A549 (cell line): ENCODE results near the gene DBH. TPM values are rescaled to one million over a fixed set of nuclear protein-coding genes. Genes with fewer than 3 reads are reported as not detected.

Source experiments
- ATAC-seq, 2 experiments: fragments of 200-7000 bp in 1 of 2; fragments of >200 bp in 1 of 2; cut with Nextera tagmentation in 1 of 2; cut with Tn5 transposase in 1 of 2; 3 replicates each; pipeline versions ENCODE4 v1.8.0 to v1.9.1; 2018 to 2020; ENCODE audit warnings: mild to moderate bottlenecking in 1 of 2, moderate library complexity in 1 of 2
- CTCF ChIA-PET: fragments of 300-600 bp; sonication (Branson Sonifier 250); formaldehyde crosslinking; extraction: SDS; loops from one replicate; lab custom pipeline; 2021; ENCODE audit warnings: antibody characterized with exemption, inconsistent platforms; lab: Yijun Ruan, JAX
- POLR2A ChIA-PET: fragments of 350-600 bp; formaldehyde crosslinking; extraction: SDS; loops from one replicate; lab custom pipeline; 2021; ENCODE audit warnings: antibody characterized with exemption, inconsistent platforms; lab: Yijun Ruan, JAX
- DNase-seq, 2 experiments: peaks; one replicate each; pipeline versions ENCODE4 v3.0.0 to v3.0.0-alpha.2; 2011 to 2016; ENCODE audit warnings: low read depth in 1 of 2, low spot score in 1 of 2
- FAIRE-seq: peaks from 2 replicates; lab custom pipeline; 2011; peaks lifted over from hg19 to GRCh38; lab: Jason Lieb, UNC
- H3K27ac ChIP-seq, 2 experiments: fragments of >200 bp; sonication (Bioruptor Twin); formaldehyde crosslinking; 3 replicates each; pipeline ENCODE4 v1.5.1; 2016 to 2017
- H3K4me1 ChIP-seq: fragments of >200 bp; sonication (Bioruptor Twin); formaldehyde crosslinking; 3 replicates; pipeline ENCODE4 v1.6.1; 2016
- H3K4me2 ChIP-seq: fragments of >200 bp; sonication (Bioruptor Twin); formaldehyde crosslinking; 3 replicates; pipeline ENCODE4 v1.6.1; 2016
- H3K4me3 ChIP-seq: fragments of >200 bp; sonication (Bioruptor Twin); formaldehyde crosslinking; 3 replicates; pipeline ENCODE4 v1.5.1; 2016
- H3K9me3 ChIP-seq: fragments of >200 bp; sonication (Bioruptor Twin); formaldehyde crosslinking; 3 replicates; pipeline ENCODE4 v1.6.1; 2016
- BHLHE40 ChIP-seq: IDR thresholded peaks from 2 replicates; pipeline ENCODE4 v1.6.1; 2012; ENCODE audit warnings: low read depth, low read length, inconsistent platforms
- CHD4 ChIP-seq: fragments of 200-600 bp; sonication (generic); IDR thresholded peaks from 2 replicates; pipeline ENCODE4 v1.6.1; 2016; ENCODE audit warnings: antibody characterized with exemption, mild to moderate bottlenecking, borderline replicate concordance
- EHMT2 ChIP-seq: fragments of 200-600 bp; sonication (generic); IDR thresholded peaks from 2 replicates; pipeline ENCODE4 v1.6.1; 2016; ENCODE audit warnings: antibody characterized with exemption, low read depth, mild to moderate bottlenecking, moderate library complexity
- FOSB ChIP-seq: fragments of 250-450 bp; sonication (Bioruptor Pico); IDR thresholded peaks from 2 replicates; pipeline ENCODE4 v1.5.0; 2020; ENCODE audit warnings: mild to moderate bottlenecking, moderate library complexity
- FOSL2 ChIP-seq, 2 experiments: fragments of 450-650 bp in 1 of 2; fragments of >200 bp in 1 of 2; sonication (Bioruptor Twin) in 1 of 2; formaldehyde crosslinking; IDR thresholded peaks; 2 replicates each; pipeline versions ENCODE4 v1.5.0 to v1.6.1; 2016 to 2020; ENCODE audit warnings: mild to moderate bottlenecking in 1 of 2, moderate library complexity in 1 of 2
- GATA3 ChIP-seq: IDR thresholded peaks from 2 replicates; pipeline ENCODE4 v1.6.1; 2012; ENCODE audit warnings: borderline replicate concordance
- HOXA7 ChIP-seq: fragments of 250-450 bp; sonication (Bioruptor Pico); IDR thresholded peaks from 2 replicates; pipeline ENCODE4 v1.5.0; 2020; ENCODE audit warnings: mild to moderate bottlenecking, moderate library complexity
- HOXB5 ChIP-seq: fragments of 250-450 bp; sonication (Bioruptor Pico); IDR thresholded peaks from 2 replicates; pipeline ENCODE4 v1.5.0; 2020; ENCODE audit warnings: mild to moderate bottlenecking, moderate library complexity
- JUN ChIP-seq, 2 experiments: fragments of >200 bp; sonication (Bioruptor Twin); formaldehyde crosslinking; IDR thresholded peaks; 2 replicates in 1 of 2; 3 replicates in 1 of 2; pipeline ENCODE4 v1.6.1; 2016 to 2017
- JUNB ChIP-seq: fragments of >200 bp; sonication (Bioruptor Twin); formaldehyde crosslinking; IDR thresholded peaks from 2 replicates; pipeline ENCODE4 v1.6.1; 2016
- KDM1A ChIP-seq: fragments of 200-600 bp; sonication (generic); IDR thresholded peaks from 2 replicates; pipeline ENCODE4 v1.6.1; 2016; ENCODE audit warnings: low read depth, mild to moderate bottlenecking
- MAZ ChIP-seq: fragments of 150-350 bp; IDR thresholded peaks from 2 replicates; pipeline ENCODE4 v1.6.1; 2014; ENCODE audit warnings: antibody characterized with exemption, low read depth, low read length, borderline replicate concordance
- MYC ChIP-seq: IDR thresholded peaks from 2 replicates; pipeline ENCODE4 v1.6.1; 2012; ENCODE audit warnings: mild to moderate bottlenecking, inconsistent platforms, low read length, improper control_type of control experiment, borderline replicate concordance
- NR3C1 ChIP-seq: fragments of >200 bp; sonication (Bioruptor Twin); formaldehyde crosslinking; IDR thresholded peaks from 3 replicates; pipeline ENCODE4 v1.6.1; 2017
- PHF8 ChIP-seq: fragments of 200-600 bp; sonication (generic); IDR thresholded peaks from 2 replicates; pipeline ENCODE4 v1.6.1; 2016; ENCODE audit warnings: low read depth, mild to moderate bottlenecking, antibody characterized with exemption, moderate library complexity, borderline replicate concordance
- POLR2A ChIP-seq: IDR thresholded peaks from 2 replicates; pipeline ENCODE4 v1.6.1; 2012; ENCODE audit warnings: mild to moderate bottlenecking, low read length
- POLR2AphosphoS2 ChIP-seq: conservative IDR thresholded peaks from 2 replicates; pipeline ENCODE4 v1.6.1; 2012; ENCODE audit warnings: low read length, improper control_type of control experiment, inconsistent platforms
- RNF2 ChIP-seq: fragments of 200-600 bp; sonication (generic); IDR thresholded peaks from 2 replicates; pipeline ENCODE4 v1.6.1; 2016; ENCODE audit warnings: low read depth, mild to moderate bottlenecking, antibody characterized with exemption, moderate library complexity, borderline replicate concordance
- SMC3 ChIP-seq: fragments of >200 bp; sonication (Bioruptor Twin); formaldehyde crosslinking; IDR thresholded peaks from 3 replicates; pipeline ENCODE4 v1.6.1; 2018; ENCODE audit warnings: inconsistent platforms
- TFCP2L1 ChIP-seq: fragments of 250-450 bp; sonication (Bioruptor Pico); IDR thresholded peaks from 2 replicates; pipeline ENCODE4 v1.5.0; 2021; ENCODE audit warnings: mild to moderate bottlenecking
- ZFP36 ChIP-seq: fragments of 450-650 bp; IDR thresholded peaks from 2 replicates; pipeline ENCODE4 v1.6.1; 2014; ENCODE audit warnings: borderline replicate concordance; ENCODE audit not compliant: partially characterized antibody
- WGBS: methylation state at CpG from one replicate; pipeline ENCODE4 v1.1.6; 2017; ENCODE audit errors: missing lambda C conversion rate; 5-methylcytosine and 5-hydroxymethylcytosine counted together
- polyA plus RNA-seq, 4 experiments: library from polyadenylated mRNA; depleted of rRNA in 3 of 4; stranded (reverse); fragments of >200 nt; fragmentation: RNase III in 1 of 4; extraction: RNeasy Plus Mini Kit Qiagen cat#74134 plus additional on column Dnase treatment in 1 of 4; gene quantifications; 2 replicates in 3 of 4; 3 replicates in 1 of 4; pipeline ENCODE4 v1.2.3, GENCODE V29; 2011 to 2017
- TF ChIP-seq, protein P1 (sequence below): fragments of >200 bp; sonication (Bioruptor Twin); formaldehyde crosslinking; IDR thresholded peaks from 2 replicates; pipeline ENCODE4 v1.6.1; 2016
- TF ChIP-seq, protein P2 (sequence below): fragments of >200 bp; sonication (Bioruptor Twin); formaldehyde crosslinking; IDR thresholded peaks from 3 replicates; pipeline ENCODE4 v1.5.1; 2016

DBH gene
- polyA plus RNA-seq, 2 of the 4 experiments (the other 2 are of a cell fraction): not detected

GRCh38 chr9:133641396-133641655 lies 5.2 kb downstream of the DBH start:
- CTCF ChIA-PET: interaction anchor here (0.5 to 1.4 kb wide), 3 partner anchors 18 to 25 kb away, joined by 3 read pairs; no protein-coding TSS in a partner anchor
- Histone ChIP-seq H3K4me3 (no peak overlapping the region), H3K27ac (no peak overlapping the region), H3K4me1 (no peaks in the 10 kb centered on the region), H3K4me2 (no peak overlapping the region), H3K9me3 (no peaks in the 10 kb centered on the region)
- WGBS: 48% methylated on average over 5 of the region's 7 CpGs
- POLR2A ChIA-PET: no interaction called here
- ATAC-seq (no peak), FAIRE-seq (no peak), DNase-seq (no peak)
- TF ChIP-seq MAZ (no peak), HOXB5 (no peak), MYC (no peak), HOXA7 (no peak), FOSB (CRISPR knock-in tag) (no peak), GATA3 (no peak), JUN (IDR thresholded peaks at IDR 0.05) (no peak), NR3C1 (no peak)

DNA sequence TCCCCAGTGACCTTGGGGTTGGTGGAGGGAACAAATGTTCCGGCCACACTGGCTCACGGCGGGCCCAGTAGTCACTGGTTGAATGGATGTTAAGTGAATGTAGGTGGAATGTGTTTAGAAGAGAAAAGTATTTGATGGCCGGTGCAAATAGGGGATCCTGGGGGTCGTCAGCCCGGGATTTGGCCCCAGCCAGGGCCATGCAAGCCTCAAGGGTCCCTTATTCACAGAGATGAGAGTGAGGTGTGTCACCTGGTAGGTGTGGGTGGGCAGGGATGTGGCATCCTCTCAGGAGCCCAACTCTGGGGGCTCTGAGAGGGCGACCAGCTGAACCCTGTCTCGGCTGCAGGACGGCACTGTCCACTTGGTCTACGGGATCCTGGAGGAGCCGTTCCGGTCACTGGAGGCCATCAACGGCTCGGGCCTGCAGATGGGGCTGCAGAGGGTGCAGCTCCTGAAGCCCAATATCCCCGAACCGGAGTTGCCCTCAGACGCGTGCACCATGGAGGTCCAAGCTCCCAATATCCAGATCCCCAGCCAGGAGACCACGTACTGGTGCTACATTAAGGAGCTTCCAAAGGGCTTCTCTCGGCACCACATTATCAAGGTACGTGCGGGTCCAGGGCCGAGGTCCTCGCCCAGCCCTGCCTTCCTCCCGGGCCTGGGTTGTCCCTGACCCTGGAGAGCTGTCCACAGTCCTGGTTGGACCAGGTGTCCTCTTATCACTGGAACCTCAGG lies 5.9 kb downstream of the DBH start:
- no peak overlapping the region for H3K4me2 ChIP-seq
- ATAC-seq (no peak), DNase-seq (no peak), FAIRE-seq (no peak)
- no peaks in the 10 kb centered on the region for H3K9me3 ChIP-seq
- TF ChIP-seq MYC (no peak), BHLHE40 (no peak), JUNB (no peak), HOXB5 (no peak)
- TF ChIP-seq, protein P1, sequence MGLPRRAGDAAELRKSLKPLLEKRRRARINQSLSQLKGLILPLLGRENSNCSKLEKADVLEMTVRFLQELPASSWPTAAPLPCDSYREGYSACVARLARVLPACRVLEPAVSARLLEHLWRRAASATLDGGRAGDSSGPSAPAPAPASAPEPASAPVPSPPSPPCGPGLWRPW: no peak
- ChIA-PET CTCF (interaction anchor here (0.8 to 1.9 kb wide), 5 partner anchors 9 to 86 kb away, joined by 3 to 7 read pairs (median 3); no protein-coding TSS in a partner anchor), POLR2A (no interaction called here)
- H3K4me3 ChIP-seq: no peak overlapping the region
- no peaks in the 10 kb centered on the region for H3K4me1 ChIP-seq
- 41% methylated on average over 18 of the region's 25 CpGs for WGBS
- no peak overlapping the region for H3K27ac ChIP-seq

DNA sequence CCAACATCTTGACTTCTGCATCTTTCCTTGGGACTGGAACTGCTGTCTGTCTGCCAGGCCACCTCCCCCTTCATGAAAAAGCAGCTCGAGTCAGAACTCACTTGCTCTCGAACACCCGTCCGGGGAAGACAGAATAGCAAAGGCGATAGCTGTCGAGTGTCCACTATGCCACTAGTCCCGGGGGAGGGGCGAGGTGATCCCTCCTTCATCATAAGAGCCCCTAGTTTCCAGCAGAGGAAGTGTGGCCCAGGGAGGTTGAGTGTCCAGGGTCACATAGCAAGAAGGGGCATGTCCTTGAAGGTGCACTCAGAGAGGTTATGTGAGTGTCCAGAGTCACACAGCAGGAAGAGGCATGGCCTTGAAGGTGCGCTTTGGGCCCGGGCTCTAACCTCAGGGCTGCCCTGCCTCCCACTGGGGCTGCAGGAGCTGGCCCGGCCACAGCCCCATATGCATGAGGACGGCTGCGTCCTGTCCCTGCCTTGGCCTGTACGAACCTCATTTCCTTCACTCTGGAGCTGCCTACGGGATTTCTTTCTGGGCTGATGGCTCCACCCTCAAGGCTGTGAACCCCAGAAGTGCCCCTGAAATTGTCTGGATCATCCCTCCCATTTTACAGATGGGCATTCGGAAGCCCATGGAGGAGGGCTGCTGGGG lies 6.7 kb downstream of the DBH start:
- Histone ChIP-seq H3K9me3 (no peaks in the 10 kb centered on the region), H3K4me3 (no peak overlapping the region), H3K4me2 (no peak overlapping the region), H3K27ac (no peak overlapping the region), H3K4me1 (no peaks in the 10 kb centered on the region)
- DNase-seq: no peak
- no peak for ATAC-seq
- TF ChIP-seq PHF8 (no peak), KDM1A (no peak), JUNB (no peak), TFCP2L1 (CRISPR knock-in tag) (no peak), JUN (IDR thresholded peaks at IDR 0.05) (no peak), FOSL2 (IDR thresholded peaks at IDR 0.05) (no peak), FOSL2 (CRISPR knock-in tag; IDR thresholded peaks at IDR 0.05) (no peak), RNF2 (no peak), HOXA7 (no peak), POLR2AphosphoS2 (no peak), EHMT2 (no peak), ZFP36 (no peak), SMC3 (no peak), POLR2A (no peak), CHD4 (no peak)
- TF ChIP-seq, protein P2, sequence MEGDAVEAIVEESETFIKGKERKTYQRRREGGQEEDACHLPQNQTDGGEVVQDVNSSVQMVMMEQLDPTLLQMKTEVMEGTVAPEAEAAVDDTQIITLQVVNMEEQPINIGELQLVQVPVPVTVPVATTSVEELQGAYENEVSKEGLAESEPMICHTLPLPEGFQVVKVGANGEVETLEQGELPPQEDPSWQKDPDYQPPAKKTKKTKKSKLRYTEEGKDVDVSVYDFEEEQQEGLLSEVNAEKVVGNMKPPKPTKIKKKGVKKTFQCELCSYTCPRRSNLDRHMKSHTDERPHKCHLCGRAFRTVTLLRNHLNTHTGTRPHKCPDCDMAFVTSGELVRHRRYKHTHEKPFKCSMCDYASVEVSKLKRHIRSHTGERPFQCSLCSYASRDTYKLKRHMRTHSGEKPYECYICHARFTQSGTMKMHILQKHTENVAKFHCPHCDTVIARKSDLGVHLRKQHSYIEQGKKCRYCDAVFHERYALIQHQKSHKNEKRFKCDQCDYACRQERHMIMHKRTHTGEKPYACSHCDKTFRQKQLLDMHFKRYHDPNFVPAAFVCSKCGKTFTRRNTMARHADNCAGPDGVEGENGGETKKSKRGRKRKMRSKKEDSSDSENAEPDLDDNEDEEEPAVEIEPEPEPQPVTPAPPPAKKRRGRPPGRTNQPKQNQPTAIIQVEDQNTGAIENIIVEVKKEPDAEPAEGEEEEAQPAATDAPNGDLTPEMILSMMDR: no peak
- ChIA-PET CTCF (interaction anchor here (1.0 to 1.9 kb wide), 5 partner anchors 10 to 20 kb away, joined by 3 to 7 read pairs (median 3); no protein-coding TSS in a partner anchor), POLR2A (no interaction called here)
- FAIRE-seq: no peak
- 46% methylated on average over 15 of the region's 16 CpGs for WGBS
